SK-N-SH (cell line): Measurements from ENCODE around the gene CADM3. TPM values are rescaled to one million over a fixed set of nuclear protein-coding genes. Genes with fewer than 3 reads are reported as not detected.

Experiments used
- CTCF ChIA-PET: fragments of 300-600, 350-600 bp; formaldehyde crosslinking; extraction: SDS; loops from one replicate; lab custom pipeline; 2021; lab: Yijun Ruan, JAX
- POLR2A ChIA-PET: fragments of 350-600 bp; sonication (Branson Sonifier 250); formaldehyde crosslinking; extraction: SDS; loops from one replicate; lab custom pipeline; 2020; ENCODE audit warnings: antibody characterized with exemption, inconsistent platforms; lab: Yijun Ruan, JAX
- DNase-seq: peaks from one replicate; pipeline ENCODE4 v3.0.0; 2012
- H2AFZ ChIP-seq: fragments of 200-600 bp; sonication (generic); 2 replicates; pipeline ENCODE4 v1.8.1; 2016; ENCODE audit warnings: antibody characterized with exemption, mild to moderate bottlenecking, low read depth
- H3F3A ChIP-seq: fragments of 200-600 bp; sonication (generic); replicated peaks from 2 replicates; pipeline ENCODE3; 2016; ENCODE audit warnings: antibody characterized with exemption, mild to moderate bottlenecking; ENCODE audit not compliant: insufficient read depth
- H3K27ac ChIP-seq, 2 experiments: fragments of 200-500 bp in 1 of 2; fragments of 200-600 bp in 1 of 2; sonication (Bioruptor generic) in 1 of 2; sonication (generic), shearing (Covaris generic) in 1 of 2; 2 replicates each; pipeline versions ENCODE4 v1.5.1 to v1.6.1; 2014 to 2016; ENCODE audit warnings: low read depth in 2 of 2, inconsistent platforms in 1 of 2, low read length in 1 of 2, mild to moderate bottlenecking in 1 of 2, mixed read lengths in 1 of 2
- H3K27me3 ChIP-seq: fragments of 200-600 bp; sonication (generic), shearing (Covaris generic); 2 replicates; pipeline ENCODE4 v1.6.1; 2016; ENCODE audit warnings: mixed run types; ENCODE audit not compliant: insufficient read depth
- H3K36me3 ChIP-seq, 2 experiments: fragments of 200-500 bp in 1 of 2; fragments of 200-600 bp in 1 of 2; sonication (Bioruptor generic) in 1 of 2; sonication (generic) in 1 of 2; replicated peaks in 1 of 2; 2 replicates each; pipeline versions ENCODE3 to v1.5.1; 2014 to 2016; ENCODE audit warnings: low read length in 1 of 2, mild to moderate bottlenecking in 1 of 2; ENCODE audit not compliant: insufficient read depth in 2 of 2, control insufficient read depth in 1 of 2
- H3K4me1 ChIP-seq, 2 experiments: fragments of 200-500 bp in 1 of 2; fragments of 200-600 bp in 1 of 2; sonication (Bioruptor generic) in 1 of 2; sonication (generic), shearing (Covaris generic) in 1 of 2; 2 replicates each; pipeline versions ENCODE4 v1.5.1 to v1.6.1; 2014 to 2016; ENCODE audit warnings: low read depth in 1 of 2, low read length in 1 of 2, mixed run types in 1 of 2; ENCODE audit not compliant: insufficient read depth in 2 of 2, control insufficient read depth in 1 of 2
- H3K4me2 ChIP-seq: fragments of 200-600 bp; sonication (generic), shearing (Covaris generic); 2 replicates; pipeline ENCODE4 v1.6.1; 2017; ENCODE audit warnings: mixed run types
- H3K4me3 ChIP-seq, 2 experiments: fragments of 200-500 bp in 1 of 2; fragments of 200-600 bp in 1 of 2; sonication (Bioruptor generic) in 1 of 2; sonication (generic), shearing (Covaris generic) in 1 of 2; 2 replicates each; pipeline versions ENCODE4 v1.5.1 to v1.8.1; 2014 to 2016; ENCODE audit warnings: low read depth in 2 of 2, inconsistent platforms in 1 of 2, low read length in 1 of 2, mild to moderate bottlenecking in 1 of 2, mixed read lengths in 1 of 2, moderate library complexity in 1 of 2
- H3K79me2 ChIP-seq: fragments of 200-600 bp; sonication (generic); 2 replicates; pipeline ENCODE4 v1.8.1; 2017; ENCODE audit warnings: mild to moderate bottlenecking; ENCODE audit not compliant: insufficient read depth
- H3K9ac ChIP-seq: fragments of 200-600 bp; sonication (generic); 2 replicates; pipeline ENCODE4 v1.6.1; 2017; ENCODE audit warnings: mixed run types
- H3K9me2 ChIP-seq: fragments of 200-600 bp; sonication (generic); 2 replicates; pipeline ENCODE4 v1.6.1; 2017; ENCODE audit warnings: mixed run types
- H3K9me3 ChIP-seq: fragments of 200-600 bp; sonication (generic); 2 replicates; pipeline ENCODE4 v1.6.1; 2017; ENCODE audit warnings: mixed run types, mild to moderate bottlenecking, moderate library complexity
- H4K20me1 ChIP-seq: fragments of 200-600 bp; sonication (generic); 2 replicates; pipeline ENCODE4 v1.6.1; 2017; ENCODE audit warnings: mild to moderate bottlenecking, mixed run types; ENCODE audit not compliant: insufficient read depth
- CHD2 ChIP-seq: fragments of 150-350 bp; IDR thresholded peaks from 2 replicates; pipeline ENCODE4 v1.6.1; 2018; ENCODE audit warnings: low read length; ENCODE audit not compliant: partially characterized antibody
- CTCF ChIP-seq: fragments of 200-600 bp; sonication (generic); IDR thresholded peaks from 2 replicates; pipeline ENCODE4 v1.6.1; 2017; ENCODE audit warnings: antibody characterized with exemption, mild to moderate bottlenecking, moderate library complexity
- EP300 ChIP-seq, 2 experiments: IDR thresholded peaks; 2 replicates each; pipeline versions ENCODE4 v1.4.0 to v1.6.1; 2012; ENCODE audit warnings: borderline replicate concordance in 1 of 2, low read depth in 1 of 2, low read length in 1 of 2
- EZH2phosphoT487 ChIP-seq: fragments of 200-600 bp; sonication (generic); IDR thresholded peaks from 2 replicates; pipeline ENCODE4 v1.6.1; 2017; ENCODE audit warnings: low read depth, mixed run types, mild to moderate bottlenecking, antibody characterized with exemption, moderate library complexity, borderline replicate concordance
- FOXM1 ChIP-seq: IDR thresholded peaks from 2 replicates; pipeline ENCODE4 v1.4.0; 2012; ENCODE audit warnings: low read depth, mild to moderate bottlenecking
- GABPA ChIP-seq: IDR thresholded peaks from 2 replicates; pipeline ENCODE4 v1.4.0; 2012; ENCODE audit warnings: low read depth, mild to moderate bottlenecking
- GATA2 ChIP-seq: sonication (generic); formaldehyde crosslinking; IDR thresholded peaks from 2 replicates; pipeline ENCODE4 v1.5.0; 2020; ENCODE audit warnings: mild to moderate bottlenecking, missing genetic modification reagents
- NFIC ChIP-seq: IDR thresholded peaks from 2 replicates; pipeline ENCODE4 v1.4.0; 2012; ENCODE audit warnings: borderline replicate concordance
- NRF1 ChIP-seq: IDR thresholded peaks from 2 replicates; pipeline ENCODE4 v1.6.1; 2012; ENCODE audit warnings: low read depth, mild to moderate bottlenecking, low read length
- POLR2AphosphoS5 ChIP-seq: IDR thresholded peaks from 2 replicates; pipeline ENCODE4 v1.6.1; 2012; ENCODE audit warnings: low read depth, low read length
- RCOR1 ChIP-seq: fragments of 150-350 bp; IDR thresholded peaks from 2 replicates; pipeline ENCODE4 v1.6.1; 2017; ENCODE audit warnings: antibody characterized with exemption, low read length
- SIN3A ChIP-seq: IDR thresholded peaks from 2 replicates; pipeline ENCODE4 v1.6.1; 2012; ENCODE audit warnings: low read depth, mild to moderate bottlenecking, low read length, moderate library complexity, borderline replicate concordance
- SMC3 ChIP-seq: IDR thresholded peaks from 2 replicates; pipeline ENCODE4 v1.6.1; 2012; ENCODE audit warnings: low read depth, low read length, improper control_type of control experiment
- TCF12 ChIP-seq: IDR thresholded peaks from 2 replicates; pipeline ENCODE4 v1.4.0; 2012
- USF2 ChIP-seq: fragments of 150-350 bp; IDR thresholded peaks from 2 replicates; pipeline ENCODE4 v1.6.1; 2017; ENCODE audit warnings: antibody characterized with exemption, low read length, low read depth, borderline replicate concordance
- ZBTB33 ChIP-seq: IDR thresholded peaks from 2 replicates; pipeline ENCODE4 v1.4.0; 2012; ENCODE audit warnings: low read depth, borderline replicate concordance
- WGBS: methylation state at CpG from one replicate; pipeline ENCODE4 v1.1.6; 2017; ENCODE audit warnings: low lambda C conversion rate; 5-methylcytosine and 5-hydroxymethylcytosine counted together
- polyA plus RNA-seq, 3 experiments: library from polyadenylated mRNA; depleted of rRNA; stranded (reverse); fragments of >200 nt; gene quantifications; 2 replicates each; pipeline ENCODE4 v1.2.3, GENCODE V29; 2012

CADM3 gene
- polyA plus RNA-seq, 1 of the 3 experiments (the other 2 are of a cell fraction) = 0.94 TPM

- no peak for TF ChIP-seq SIN3A
- TF ChIP-seq NFIC = no peak
- TF ChIP-seq EZH2phosphoT487 = no peak
- no peak for TF ChIP-seq TCF12
- TF ChIP-seq RCOR1 = no peak
Observed at GRCh38 chr1:159201642-159202041, 30.2 kb downstream of the CADM3 start (continued).

GRCh38 chr1:159203610-159204009 is 32.2 kb downstream of the CADM3 start:
- Histone ChIP-seq H3K27me3 (peaks cover 32% of the 10 kb centered on the region), H4K20me1 (no peaks in the 10 kb centered on the region), H3K9me2 (no peaks in the 10 kb centered on the region), H3K36me3 (no peaks in the 10 kb centered on the region), H3F3A (no peaks in the 10 kb centered on the region), H3K4me3 (no peak overlapping the region), H3K27ac (no peak overlapping the region), H3K4me1 (no peaks in the 10 kb centered on the region; a peak in 1 of 4 replicates), H3K9ac (no peak overlapping the region)
- POLR2A ChIA-PET = no interaction called here
- WGBS = 59% methylated on average over 6 of the region's 6 CpGs
- TF ChIP-seq GABPA (no peak), RCOR1 (no peak), NRF1 (no peak), ZBTB33 (no peak), SIN3A (no peak), POLR2AphosphoS5 (no peak), CTCF (no peak), GATA2 (CRISPR knock-in tag) (no peak), CHD2 (no peak), USF2 (no peak), SMC3 (no peak), EP300 (IDR thresholded peaks at IDR 0.05; ENCODE audit: borderline replicate concordance in 1 of 2, low read depth in 1 of 2, low read length in 1 of 2) (no peak), NFIC (no peak), FOXM1 (no peak)
- TF ChIP-seq, all 33 proteins: peak for 0
- CTCF ChIA-PET = interaction anchor here (0.6 to 26.8 kb wide), 5 partner anchors 8 to 68 kb away, joined by 3 to 660 read pairs (median 33); partner anchors contain the start of gene CADM3
- no peak for DNase-seq
- no peaks in the 10 kb centered on the region for H3K79me2 ChIP-seq
- no peaks in the 10 kb centered on the region for H3K9me3 ChIP-seq
- no peak overlapping the region for H3K4me2 ChIP-seq
- H2AFZ ChIP-seq = no peak overlapping the region
